Stimulated activated CD8-positive, alpha-beta memory T cell treated with anti-CD3 and anti-CD28 coated beads, Interleukin-2, amount 100 ng/mL, for 1 hour (primary cell): ENCODE data around the gene CDH4.
"Not testable (repeated sequence)": the region's sequence is repeated elsewhere in the genome, so short reads cannot be mapped to it uniquely, and the experiment has no call there.

Experiments
- DNase-seq, 2 donors: peaks; one replicate each; pipeline ENCODE4 v3.0.0-alpha.2; 2020; ENCODE audit warnings: low read depth in 2 of 2

Gene CDH4

DNA sequence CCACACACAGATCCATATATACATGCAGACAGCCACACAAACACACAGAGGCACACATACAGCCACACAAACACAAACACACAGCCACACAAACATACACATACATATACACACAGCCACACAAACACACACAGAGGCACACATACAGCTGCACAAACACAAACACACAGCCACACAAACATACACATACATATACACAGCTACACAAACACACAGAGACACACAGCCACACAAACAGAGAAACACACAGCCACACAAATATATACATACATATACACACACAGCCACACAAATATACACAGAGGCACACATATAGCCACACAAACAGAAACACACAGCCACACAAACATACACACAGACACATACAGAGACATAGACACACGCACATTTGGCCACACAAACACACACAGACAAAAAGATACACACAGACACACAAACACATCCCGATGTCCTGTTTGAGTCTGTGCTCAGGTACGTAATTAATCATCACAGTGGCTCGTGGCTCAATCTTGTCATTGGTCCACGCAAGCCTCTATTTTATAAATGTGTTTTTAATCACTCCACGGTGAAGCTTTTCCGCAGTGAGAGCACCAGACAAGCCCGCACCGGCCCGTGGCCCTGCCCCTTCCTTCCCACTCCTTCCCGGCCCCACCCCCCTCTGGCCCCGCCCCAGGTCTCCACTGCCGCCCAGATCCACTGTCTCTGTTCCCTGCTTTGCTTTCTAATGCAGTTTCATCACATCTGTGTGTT, 135.3 kb downstream of the CDH4 start:
- DNase-seq, result no peak

DNA sequence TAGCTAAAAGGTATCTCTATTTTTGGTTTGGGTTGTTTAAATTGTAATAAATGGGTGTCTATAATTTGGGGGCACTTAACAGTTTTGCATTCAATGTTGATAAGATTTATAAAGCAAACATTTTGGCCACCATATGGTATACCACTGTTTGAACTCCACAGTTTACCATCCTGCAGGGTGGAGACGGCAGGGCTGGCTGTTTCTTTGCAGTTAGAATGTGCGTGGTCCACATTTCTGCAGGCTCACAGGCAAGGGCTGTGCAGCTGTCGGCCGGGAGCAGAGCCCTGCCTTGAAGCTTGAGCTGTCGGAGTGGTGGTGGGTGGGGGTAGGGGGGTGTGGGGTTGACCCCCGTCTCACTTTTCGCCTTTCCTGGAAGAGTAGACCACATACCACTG, 135.9 kb downstream of the CDH4 start:
- DNase-seq, result no peak

DNA sequence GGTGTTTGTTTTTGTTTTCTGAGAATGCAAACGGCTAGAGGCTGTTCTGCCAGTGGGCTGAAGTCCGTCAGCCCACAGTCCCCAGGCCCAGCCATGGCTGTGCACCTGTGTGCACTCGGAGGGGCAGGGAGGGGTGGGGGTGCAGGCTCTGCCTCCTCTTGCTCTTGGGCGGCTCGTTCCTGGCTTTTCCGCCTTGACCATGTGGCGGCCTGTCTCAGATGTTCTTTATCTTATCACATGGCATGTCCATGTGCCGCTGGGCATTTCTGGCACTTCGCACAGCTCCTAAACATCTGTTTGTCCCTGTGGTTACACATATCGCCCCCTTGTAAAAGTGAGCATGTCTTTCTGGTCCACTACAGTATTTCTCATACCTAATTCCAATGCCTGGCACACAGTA, 137.0 kb downstream of the CDH4 start:
- DNase-seq, result no peak

DNA sequence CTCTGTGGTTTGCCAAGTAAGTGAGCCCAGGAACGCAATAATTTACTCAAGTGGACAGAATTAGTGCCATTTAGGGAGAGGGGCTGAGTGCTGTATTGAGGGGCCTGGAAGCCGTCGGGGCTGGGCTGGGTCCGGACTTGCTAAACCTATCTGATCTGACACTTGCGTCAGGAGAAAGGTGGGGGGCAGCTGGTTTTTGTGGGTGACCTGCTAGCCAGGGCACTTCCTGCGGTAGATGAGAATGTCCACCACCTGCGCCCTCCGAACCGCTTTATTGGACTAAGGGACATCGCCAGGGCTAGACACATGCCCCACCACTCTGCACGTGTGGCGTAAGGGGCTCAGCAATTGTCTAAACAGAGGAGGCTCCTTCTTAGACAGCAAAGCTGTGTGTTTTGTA, 139.1 kb downstream of the CDH4 start:
- DNase-seq, result no peak

DNA sequence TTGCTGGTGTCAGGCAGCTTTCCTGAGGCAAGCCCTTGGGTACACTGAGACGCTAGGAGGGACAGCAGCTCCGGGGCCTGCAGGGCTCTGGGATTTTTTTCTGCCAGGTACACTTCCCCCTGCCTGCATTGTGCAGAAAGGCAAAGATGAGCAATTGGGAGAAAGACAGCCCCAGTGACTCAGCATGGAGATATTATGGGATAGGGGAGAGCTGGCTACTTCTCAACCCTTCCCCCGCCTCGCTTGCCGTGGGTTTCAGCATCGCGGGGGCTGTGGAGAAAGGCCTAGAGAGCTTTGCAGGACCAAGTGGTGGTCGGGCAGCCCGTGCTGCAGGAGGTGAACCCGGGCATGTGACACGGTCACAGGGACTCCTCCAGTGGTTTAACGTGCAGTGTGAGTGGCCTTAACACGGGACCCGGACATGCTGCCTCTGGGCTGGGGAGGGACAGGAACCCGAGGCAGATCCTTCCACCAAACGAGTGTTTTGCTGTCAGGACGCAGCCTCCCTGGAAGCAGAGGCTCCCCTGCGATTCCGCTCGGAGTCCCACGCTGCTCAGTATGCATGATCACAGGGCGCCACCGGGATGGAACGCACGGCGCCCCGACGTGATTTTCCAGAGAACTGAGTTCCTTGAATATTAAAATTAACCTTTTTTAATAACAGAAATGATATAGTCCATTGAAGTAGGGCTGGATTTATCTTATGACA, 139.9 kb downstream of the CDH4 start:
- DNase-seq, result no peak

DNA sequence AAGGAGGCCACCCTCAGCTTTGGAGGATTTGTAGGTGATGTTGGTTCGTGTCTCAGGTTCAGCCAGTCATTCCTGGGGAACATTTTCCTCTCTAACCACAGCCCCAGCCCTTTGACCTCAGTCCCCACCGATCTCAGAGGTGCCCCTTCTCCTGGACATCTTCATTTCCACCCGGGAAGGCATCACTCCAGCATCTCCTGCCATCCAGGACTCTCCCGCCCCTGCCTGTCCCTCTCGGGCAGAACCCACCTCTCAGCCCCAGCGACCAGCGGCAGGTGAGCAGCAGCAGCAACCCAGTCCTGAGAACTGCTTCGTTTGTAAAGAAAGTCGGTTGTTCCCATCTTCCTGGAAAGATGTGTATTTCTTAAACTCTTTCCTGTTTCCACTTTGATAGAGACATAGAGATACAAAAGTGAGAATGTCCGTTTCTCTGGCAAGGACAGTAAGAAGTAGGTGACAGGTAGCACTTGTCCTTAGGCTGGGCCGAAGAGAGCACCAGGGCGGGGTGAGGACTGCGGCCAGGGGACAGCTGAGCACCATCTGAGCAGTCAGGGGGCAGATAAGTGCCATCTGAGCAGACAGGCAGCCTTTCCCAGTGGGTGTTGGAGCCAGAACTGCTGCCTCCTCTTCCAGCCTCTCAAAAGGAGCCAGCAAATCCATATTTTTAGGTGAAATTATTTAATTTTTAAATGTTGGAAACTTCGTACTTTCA, 142.2 kb downstream of the CDH4 start:
- no peak for DNase-seq

DNA sequence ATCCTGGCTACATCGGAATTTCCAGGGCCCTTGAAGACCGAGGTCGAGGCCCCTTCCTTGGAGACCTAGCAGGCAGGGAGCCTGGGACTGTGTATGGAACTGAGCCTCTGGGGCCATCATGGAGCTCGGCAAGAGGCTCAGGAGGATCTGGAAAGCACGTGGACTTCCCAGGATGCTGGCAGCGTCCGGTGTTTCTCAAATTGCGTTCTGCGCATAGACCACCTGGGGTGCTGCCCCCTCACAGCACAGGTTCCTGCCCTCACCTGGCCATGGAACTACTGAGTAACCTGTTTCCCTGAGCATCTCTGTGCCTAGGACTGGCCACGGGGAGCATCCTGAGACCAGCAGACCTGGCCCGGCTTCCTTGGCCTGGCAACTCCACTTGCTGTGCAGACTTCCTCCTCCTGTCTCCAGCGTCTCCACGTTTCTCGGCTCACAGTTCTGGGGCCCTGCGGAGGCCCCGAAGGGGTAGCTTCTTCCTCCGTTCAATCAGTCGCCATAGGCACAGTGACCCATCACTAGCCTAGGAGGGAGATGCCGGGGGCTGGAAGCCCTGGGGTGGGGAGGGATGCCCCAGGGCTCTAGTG, 144.3 kb downstream of the CDH4 start:
- no peak for DNase-seq

DNA sequence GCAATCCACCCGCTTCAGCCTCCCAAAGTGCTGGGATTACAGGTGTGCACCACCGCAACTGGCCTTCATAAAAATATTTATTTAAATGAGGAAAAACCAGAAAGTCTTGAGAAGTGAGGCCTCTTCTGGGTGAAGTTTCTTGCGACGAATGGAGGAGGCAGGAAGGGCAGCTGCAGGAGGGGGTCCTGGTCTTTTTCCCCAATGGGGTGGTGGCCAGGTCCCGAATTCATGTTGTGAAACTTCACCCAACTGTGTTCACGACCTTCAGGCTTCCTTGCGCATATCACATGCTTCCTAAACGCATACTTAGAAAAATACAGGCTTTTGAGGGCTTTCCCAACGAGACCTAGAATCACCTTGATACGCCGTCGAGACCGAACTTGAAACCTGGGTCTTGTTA, 145.1 kb downstream of the CDH4 start:
- no peak for DNase-seq

DNA sequence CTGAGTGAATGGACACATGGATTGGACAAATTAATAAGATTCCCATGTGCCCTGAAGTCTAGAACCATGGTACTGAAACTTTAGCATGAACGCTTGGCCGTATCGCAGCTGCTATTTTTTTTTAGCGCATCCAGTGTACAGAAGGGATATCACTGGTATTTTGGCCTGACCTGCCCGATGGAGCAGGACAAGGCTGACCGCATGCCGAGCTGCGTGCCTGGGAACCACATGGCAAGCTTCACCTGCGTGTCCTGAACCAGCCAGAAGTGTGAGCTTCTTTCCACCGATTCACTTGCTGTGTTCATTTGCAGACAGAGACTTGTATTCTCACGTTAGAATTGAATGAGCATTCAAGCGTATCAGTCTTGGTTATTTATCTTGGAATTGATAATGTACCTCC, 145.7 kb downstream of the CDH4 start:
- no peak for DNase-seq

DNA sequence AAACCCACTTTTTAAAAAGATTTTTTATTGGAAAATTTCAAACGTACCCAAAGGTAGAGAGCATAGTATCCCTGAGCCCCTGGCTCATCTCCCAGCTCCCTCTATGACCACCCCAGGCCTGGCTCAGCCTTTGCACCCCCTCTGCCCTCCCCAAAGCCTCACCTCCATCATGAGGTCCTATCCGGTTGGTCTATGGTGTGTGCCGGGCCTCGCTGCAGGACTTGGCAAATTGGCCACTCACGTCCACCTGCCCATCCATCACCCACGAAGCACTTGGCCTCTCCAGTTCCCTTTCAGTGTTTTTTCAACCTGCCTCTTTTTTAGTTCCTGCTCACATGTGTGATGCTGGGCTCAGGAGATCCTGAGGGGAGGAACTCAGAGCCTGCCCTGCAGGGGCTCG, 147.4 kb downstream of the CDH4 start:
- DNase-seq, result no peak

DNA sequence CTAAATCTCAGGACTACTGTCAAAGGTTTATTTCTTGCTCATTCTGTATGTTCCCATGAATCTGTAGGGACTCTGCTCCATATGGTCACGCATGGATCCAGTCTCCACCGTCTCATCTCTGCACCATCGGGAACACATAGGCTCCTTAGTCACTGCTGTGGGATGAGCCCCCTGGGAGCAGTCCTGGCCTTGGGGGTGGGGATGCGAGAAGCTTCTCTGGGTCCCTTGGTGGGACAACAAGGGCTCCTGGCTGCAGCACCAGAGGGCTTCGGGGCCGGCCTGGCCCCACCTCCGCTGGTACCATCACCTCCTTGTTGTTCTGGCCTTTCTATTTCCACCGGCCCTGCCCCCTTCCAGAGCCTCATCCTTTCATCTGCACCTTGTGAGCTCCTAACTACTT, 148.4 kb downstream of the CDH4 start:
- no peak for DNase-seq

DNA sequence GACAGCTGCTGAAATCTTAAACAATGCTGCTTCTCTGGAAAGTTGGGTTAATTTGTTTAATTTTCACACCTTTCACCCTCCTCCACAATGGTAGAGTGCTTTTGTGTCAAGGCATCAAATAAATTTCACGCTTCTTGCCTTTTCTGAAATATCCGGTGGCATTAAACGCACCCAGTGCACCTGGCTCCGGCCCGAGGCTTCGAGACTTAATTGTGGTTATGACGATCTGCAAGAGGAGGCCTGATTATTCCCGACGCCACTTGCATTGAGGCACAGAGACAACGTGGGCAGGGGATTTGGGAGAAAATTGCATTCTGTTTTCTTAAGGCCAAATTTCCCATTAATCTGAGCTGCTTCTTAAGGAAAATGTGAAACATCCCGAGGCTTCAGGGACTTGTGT, 152.2 kb downstream of the CDH4 start:
- DNase-seq, result no peak

DNA sequence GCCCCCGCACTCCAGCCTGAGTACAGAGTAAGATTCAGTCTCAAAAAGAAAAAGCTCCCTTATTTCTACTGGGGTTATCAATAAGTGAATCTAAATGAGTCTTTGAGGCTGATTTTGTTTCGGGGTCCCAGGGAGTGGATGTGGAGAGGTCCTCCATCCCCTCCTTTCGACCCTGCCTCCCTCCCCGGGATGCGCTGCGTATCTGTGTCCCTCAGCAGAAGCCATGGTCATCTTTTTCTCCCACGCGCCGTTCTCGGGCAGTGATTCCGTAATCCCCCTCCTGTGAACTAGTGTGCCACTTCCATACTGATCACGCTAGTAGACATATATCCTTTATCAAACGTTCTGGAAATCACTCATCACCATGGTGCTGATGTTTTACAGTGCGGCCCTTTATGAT, 152.9 kb downstream of the CDH4 start:
- no peak for DNase-seq

DNA sequence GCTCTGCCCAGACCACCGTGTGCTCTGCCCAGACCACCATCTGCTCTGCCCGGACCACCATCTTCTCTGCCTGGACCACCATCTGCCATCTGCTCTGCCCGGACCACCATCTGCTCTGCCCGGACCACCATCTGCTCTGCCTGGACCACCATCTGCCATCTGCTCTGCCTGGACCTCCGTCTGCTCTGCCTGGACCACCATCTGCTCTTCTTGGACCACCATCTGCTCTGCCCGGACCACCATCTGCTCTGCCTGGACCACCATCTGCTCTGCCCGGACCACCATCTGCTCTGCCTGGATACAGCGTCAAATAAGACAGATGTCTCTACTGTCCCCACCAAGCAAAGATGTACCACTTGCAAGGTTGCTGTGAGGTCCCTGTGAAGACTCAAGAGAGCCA, 154.7 kb downstream of the CDH4 start:
- DNase-seq, result not testable (repeated sequence)

DNA sequence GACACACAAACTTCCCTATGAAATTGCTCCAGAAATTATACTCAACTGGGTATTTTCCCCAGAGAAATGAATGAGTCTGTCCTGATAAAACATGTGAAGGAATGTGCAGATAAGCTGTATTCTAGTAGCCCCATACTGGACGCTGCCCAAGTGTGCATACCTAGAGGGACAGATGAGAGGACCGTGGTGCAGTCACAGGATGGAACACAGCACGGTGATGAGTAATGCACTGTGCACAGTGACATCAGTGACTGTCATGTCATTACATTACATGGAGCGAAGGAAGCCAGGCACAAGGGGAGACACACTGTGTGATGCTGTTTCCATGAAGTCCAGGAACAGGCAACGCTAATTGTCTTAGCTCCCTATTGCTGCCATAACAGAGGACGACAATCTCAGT, 155.5 kb downstream of the CDH4 start:
- no peak for DNase-seq

DNA sequence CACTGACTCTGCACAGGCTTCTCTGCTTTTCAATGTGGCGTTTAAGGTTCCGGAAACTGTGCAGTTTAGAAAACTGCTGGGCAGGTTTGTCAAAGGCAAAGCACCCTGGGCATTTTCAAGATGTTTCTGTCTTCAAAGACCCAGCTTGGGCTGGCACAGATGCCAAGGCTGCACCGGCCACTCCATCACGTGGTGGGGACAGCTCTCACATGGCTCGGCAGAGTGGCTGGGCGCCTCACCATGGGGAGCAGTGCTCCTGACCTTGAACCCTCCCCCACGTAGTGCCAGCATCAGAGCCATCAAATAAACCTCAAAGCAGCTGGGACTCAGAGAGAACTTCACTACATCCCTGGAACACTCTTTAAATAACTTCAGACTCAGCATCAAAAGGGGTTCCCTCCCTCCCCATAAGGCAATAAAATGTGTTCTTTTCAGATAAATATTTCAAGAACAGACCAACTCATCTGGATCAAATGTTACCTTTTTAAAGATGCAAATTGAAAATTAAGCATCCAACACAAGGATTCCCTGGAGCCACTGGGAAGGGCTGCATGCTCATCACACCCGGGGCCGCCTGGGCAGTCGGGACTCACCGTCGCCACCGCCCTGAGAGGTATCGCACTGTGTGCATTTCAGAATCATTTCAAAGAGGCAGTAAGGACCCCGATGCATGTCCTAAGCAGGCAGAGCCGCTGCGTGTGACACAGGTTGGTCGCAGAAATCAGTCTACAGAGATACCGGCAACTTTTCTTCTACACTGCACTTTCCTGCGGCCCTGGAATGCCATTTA, 157.1 kb downstream of the CDH4 start:
- no peak for DNase-seq

DNA sequence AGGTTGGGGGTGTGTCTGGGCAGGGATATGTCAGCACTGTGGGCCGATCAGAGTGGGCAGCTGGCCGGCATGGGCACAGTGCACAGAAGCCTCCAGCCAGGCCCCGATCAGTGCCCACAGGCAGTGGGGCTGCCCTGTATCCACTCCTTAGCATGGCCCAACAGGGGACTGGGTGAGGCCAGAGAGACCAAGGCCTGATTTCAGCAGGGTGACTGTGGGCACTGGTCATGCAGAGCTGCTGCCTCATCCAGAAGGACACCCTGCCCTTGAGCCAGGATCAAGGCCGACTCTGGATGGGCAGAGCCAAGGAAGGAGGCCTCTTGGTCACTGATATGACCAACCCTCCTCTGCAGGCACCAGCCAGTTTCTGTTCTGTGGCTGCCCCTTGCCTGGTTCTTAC, 159.7 kb downstream of the CDH4 start:
- no peak for DNase-seq

DNA sequence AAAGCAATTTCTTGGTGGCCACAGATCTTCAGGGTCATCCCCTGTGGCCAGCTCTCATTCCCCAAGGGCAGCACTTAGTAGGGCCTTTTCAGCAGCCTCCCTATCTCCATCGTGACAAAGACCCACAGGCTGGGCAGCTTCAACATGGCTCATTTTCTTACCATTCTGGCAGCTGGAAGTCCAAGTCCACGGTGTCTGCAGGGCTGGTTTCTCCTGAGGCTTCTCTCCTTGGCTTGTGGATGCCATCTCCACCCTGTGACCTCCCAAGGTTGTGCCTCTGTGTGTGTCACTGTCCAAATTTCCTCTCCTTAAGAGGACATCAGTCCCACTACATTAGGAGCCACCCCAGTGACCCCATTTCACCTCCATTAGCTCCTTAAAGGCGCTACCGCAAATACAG, 161.7 kb downstream of the CDH4 start:
- DNase-seq, result no peak

DNA sequence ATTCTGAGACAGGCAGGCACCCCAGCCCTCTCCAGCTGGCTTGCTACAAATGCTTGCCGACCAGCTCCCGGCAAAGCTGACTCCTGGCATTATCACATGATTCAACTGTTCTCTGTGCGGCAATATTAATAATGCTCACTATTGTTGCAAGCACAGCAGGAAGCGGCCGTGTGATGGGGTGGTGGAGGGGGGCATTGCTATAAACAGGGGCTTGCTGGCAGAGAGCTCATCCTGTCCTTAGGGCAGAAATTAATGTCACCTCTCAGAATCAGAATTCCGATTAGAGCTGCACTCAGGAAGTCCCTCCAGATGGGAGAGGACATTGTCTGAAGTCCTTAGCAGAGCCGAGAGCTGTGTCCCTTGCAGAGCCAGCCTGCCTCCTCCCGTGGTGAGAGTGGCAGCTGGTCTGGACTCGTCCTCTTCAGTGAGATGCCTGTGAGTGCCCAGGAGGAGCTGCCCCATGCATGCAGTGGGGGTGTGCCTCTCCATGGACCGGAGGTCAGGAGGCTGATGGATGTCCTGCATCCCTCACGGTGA, 162.5 kb downstream of the CDH4 start:
- no peak for DNase-seq

DNA sequence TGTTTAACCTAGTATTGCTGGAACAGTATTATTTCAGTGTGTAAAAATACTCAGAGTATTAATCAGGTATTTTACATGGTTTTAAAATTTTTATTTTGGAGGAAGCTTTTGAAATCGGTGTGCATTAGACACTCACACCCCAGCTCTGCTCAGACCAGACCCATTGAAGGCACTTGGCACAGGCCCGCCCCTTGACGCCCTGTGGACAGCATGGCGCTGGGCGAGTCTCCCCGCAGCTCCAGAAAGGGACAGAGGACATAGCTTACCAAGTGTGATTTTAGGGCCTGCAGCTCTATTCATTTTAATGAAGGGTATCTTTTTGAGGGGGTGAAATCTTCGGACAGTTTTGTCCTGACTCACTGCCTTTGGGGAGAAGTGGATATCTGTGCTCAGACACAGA, 164.5 kb downstream of the CDH4 start:
- DNase-seq, result no peak

DNA sequence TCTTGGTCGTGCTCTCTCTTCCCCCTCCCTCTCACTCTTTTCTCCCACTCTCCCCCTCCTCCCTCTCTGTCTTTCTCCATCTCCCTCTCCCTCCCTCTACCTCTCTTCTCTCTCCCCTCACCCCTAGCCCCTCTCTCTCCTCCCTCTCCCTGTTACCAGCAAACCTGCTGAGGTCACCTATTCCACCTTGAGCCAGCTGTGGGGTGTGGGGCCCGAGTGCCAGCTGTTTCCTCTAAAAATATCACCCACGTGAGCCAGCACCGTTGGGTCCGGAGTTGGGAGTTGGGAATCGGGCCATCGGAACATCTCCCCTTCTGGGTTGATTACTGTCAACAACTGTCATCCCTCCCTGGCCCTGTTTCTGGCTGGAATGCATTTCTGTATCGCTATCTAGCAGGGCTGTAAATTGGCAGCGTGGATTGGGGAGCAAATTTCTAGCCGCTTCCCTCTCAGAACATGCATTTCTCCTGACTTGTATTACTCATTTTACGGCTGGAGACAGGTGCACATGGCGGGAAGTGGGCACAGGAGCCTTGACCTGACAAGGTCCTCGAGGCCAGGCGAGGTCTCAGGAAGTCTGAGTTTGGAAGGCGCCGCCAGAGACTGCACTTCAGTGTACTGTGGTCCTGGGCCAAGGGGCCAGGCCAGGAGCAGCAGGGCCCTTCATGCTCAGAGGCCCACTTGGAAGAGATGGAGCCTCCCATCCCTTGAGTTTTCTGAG, 165.3 kb downstream of the CDH4 start:
- no peak for DNase-seq
